Activated effector memory CD4-positive, alpha-beta T cell treated with anti-CD3 and anti-CD28 coated beads, Interleukin-2, amount 50 U/mL, for 16 hours (primary cell): ENCODE measurements around the gene JDP2.
"Not testable (repeated sequence)": the region's sequence is repeated elsewhere in the genome, so short reads cannot be mapped to it uniquely, and the experiment has no call there.

Experiments
- DNase-seq: peaks from one replicate; pipeline ENCODE4 v3.0.0-alpha.2; 2020

Gene JDP2

DNA sequence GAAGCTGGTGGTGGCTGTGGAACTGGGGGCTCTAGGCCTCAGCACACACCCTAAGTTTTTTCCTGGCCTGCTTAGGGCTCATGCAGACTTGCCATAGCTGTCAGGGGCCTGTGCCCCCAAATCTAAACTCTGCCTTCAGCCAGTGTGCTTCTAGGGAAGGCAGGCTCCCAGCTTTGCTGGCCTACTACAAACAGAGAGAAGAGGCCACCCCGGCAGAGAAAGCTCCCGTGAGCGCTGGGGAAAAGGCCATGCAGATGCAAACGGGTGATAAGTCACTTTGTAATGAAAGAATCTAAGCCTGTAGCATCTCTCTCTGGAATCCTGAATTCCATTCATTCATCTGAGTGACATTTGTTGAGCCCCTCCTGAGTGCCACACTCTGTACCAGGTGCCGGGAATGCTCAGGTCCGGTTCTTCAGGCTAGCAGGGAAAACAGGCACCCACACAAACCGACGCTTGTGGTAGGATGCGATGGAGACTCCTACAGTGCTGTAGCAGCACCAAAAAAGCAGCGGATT lies 29.9 kb downstream of the JDP2 start:
- DNase-seq: no peak

DNA sequence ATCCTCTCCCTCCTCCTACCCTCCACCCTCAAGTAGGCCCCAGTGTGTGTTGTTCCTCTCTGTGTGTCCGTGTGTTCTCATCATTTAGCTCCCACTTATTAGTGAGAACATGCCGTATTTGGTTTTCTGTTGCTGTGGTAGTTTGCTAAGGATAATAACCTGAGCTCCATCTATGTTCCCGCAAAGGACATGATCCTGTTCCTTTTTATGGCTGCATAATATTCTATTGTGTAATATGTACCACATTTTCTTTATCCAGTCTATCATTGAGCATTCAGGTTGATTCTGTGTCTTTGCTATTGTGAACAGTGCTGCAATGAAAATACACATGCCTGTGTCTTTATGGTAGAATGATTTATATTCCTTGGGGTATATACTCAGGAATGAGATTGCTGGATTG lies 30.5 kb downstream of the JDP2 start:
- no peak for DNase-seq

DNA sequence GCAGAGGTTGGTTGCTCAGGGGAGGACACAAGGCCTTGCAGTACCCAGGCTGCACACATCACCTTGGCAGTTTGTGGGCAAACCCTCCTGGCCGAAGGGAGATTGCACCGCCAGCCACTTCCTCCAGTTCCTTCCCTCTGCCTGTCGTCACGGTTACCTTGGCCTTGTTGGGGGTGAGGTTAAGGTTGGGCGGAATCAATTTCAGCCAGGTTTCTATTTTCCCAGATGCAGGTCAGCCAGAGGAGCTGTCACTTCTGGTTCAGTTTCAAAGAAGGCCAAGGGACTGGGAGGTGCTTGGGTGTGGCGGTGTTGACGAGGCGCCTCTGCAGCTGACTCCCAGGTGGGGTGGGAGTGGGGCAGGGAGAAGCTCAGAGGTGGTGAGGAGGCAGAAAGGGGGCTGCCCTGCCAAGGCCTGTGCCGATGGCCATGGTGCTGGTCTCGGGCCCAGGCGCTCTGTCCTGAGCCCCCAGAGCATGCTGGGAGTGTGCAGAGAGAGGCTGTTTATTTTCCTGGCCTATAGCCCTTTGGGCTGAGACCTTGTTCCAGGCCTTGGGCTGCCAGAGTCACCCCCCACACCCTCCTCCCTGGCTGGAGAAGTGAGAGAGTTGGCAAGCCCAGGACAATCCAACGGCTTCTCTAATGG lies 31.4 kb downstream of the JDP2 start:
- no peak for DNase-seq

DNA sequence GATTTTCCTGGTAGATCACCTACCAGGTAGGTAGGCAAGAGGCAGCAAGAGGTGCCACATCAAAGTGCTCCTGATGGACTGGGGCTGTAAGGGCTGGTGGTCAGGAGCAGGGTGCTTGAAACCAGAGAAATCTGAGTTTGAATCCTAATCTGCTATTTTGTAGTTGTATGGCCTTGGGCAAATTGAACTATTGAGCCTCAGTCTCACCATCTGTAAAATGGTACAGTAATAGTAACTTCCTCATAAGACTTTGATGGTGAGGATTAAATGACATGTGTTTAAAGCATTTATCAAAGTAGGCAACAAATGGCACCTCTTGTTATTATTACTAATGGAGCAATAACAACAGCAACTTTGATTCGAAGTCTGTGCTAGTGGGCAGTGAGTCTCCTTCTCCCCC lies 32.0 kb downstream of the JDP2 start:
- DNase-seq: no peak

DNA sequence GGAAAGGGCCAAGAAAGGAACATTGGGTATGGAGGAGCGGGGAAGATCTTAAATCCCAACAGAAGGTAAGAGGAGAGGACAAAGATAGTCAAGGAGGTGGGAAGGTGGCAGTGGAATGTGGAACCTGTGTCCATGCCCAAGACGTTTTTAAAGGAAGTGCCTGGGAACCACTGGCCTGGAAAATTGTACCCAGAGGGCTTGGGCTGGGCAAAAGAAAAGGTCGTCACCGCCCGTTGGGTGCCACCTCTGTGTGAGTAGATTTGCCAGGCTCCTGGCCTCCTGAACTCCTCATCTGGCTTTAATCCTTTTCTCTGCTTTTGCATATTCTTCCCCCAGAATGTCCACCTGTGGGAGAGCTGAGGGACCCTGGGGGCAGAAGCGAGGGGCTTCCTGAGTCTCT lies 32.6 kb downstream of the JDP2 start:
- no peak for DNase-seq

DNA sequence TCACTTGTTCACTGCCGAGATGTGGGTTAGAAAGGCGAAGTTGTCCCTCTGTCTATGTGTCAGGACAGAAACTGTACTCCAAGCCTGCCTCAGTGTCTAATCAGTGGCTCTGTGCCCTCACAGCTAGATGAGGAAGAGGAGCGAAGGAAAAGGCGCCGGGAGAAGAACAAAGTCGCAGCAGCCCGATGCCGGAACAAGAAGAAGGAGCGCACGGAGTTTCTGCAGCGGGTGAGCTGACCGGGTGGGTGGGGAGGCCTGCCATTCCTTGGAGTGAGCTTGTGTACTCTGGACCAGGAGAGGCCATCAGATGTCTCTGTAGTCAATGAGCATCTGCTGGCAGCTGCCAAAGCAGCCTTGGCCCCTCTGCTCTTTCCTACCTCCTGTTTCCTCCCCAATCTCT lies 33.5 kb downstream of the JDP2 start:
- DNase-seq: peak; percentile 22

DNA sequence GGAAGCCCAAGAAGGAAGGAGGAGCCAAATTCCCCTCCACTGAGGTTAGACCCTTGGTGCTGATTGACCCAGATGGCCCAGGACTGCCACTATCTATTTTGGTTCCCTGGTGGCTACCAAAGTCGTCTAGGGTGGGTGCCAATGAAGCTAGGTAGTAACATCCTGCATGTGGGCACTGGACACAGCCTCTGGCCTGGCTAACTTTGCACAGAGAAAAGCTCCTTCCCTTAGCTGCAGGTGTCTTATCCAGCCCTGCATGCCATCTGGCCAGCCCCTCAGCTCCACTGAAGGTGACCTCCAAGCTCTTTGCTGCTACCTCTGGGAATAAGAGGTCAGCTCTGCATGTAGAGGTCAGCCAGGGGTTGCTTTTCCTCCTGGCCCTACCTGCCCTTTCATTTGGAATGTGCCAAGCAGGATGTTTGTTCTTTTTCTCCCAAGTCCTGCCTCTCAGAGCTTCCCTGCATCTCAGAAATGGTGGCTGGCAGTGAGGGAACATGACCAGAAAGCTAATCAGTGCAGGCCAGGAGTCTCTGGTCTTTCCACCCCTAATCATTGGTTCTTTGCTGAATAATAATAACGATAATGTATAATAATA lies 34.0 kb downstream of the JDP2 start:
- peak; percentile 13 for DNase-seq

DNA sequence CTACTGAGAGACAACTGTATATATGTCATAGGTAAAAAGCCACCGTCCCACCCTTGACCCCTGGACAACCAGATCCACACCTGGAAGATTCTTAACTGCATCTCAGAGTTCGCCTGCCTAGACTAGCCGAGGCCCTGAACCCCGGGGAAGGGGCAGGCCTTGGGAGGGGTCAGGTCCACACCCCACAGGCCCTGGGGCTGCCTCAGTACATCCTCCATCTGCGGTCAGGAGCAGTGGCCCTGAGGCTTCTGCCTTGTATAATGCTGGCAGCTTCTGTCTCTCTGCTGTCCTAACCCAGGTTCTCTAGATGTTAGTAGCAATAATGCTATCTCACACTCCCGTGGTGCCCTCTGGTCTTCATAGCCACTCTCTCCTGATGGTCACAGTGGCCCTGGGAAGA lies 36.8 kb downstream of the JDP2 start:
- peak; percentile 22 for DNase-seq

DNA sequence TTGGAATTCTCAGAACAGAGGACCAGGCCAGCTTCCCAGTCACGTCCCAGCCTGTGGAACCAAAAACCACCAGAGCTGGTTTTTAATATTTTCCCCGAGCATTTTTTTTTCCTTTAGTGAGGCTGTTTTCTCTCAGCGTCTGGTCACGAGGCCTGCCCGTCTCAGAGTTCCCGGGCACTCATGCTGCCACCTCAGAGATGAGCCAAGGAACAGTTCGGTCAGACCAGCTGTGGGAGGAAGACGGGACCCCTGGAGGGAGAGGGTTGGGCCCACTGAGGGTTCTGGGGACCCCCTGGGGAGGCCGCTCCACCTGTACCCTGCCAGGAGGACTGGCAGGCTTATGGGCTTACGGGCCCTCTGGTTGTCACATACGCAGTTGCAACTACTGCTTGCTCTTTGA lies 39.9 kb downstream of the JDP2 start:
- DNase-seq: no peak

DNA sequence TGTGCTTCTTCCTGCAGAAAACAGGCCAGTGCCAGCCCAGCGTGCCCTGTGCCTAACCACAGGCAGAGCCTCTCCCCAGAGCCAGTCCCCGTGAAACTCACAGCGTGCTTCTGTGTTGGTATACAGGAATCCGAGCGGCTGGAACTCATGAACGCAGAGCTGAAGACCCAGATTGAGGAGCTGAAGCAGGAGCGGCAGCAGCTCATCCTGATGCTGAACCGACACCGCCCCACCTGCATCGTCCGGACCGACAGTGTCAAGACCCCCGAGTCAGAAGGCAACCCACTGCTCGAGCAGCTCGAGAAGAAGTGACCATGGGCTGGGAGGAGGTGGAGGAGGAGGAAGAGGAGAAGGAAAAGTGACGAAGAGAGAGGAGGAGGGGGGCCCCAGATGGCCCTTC lies 41.3 kb downstream of the JDP2 start:
- DNase-seq: no peak

DNA sequence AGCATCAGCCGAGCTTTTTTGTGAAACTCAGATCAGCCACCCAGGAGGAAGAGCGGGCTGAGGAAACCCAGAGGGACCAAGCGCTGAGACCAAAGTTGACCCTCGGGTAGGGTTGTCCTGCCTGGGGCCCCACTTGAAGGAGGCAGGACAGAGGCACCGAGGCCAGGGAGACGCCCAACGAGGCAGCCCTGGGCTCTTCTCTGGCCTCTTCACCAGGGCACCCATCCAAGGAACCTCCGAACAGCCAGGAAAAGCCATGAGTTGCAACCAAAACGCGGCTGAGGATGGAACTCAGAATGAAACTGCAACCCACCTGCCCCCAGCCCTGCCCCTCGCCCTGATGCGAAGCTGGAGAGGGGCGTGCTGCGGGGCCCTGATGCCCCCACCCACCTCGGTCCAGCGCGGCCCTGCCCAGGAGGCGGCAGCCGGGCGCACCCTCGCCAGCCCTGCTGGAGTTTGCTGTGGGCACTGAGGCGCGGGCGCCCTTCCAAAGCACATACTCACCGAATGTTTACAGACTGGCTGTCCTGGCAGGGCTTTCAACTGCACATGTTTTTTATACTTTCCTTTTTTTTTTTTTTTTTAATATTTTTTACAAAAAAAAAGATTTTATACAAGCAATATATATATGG lies 41.9 kb downstream of the JDP2 start:
- DNase-seq: peak; percentile 46

DNA sequence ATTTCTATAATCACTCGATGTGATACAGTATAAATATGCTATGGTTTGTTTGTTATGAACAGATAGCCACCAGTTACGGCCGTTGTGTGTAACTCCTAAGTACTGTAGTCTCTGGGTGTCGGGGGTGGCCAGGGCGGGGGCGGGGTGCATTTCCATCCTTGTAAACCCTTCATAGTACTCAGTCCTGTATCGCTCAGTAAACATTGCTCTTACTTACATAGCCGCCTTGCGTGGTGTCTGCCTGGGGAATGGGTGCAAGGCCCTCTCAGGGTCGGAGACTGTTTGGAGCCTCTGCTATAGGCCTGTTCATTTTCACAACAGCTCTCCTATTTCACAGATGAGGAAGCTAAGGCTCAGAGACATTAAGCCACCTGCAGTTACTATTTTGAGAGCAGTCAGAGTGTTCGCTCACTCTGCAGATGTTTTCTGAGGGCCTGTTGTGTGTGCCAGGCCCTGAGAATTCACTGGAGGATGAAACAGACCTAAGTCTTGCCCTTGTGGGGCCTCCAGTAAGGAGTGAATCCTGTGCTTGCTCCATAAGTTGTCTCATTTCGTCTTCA lies 42.5 kb downstream of the JDP2 start:
- peak; percentile 9 for DNase-seq

DNA sequence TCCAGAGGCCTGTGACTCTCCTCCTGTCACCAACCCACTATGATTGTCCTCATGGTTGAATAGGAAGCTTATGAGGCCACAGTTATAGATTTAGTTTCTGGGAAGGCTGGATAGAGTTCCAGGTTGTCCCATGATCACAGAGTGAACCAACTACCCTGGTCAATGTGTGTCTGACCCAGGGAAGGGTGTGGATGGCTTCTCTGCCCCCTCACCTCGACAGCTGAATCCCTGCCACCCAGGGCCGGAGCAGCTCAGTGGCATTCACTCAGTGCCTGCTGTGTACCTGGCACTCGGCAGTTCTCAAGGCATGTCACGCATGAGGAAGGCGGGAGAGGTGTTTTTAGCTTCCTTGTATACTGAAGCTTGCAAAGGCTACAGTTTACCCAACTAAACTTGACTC lies 43.2 kb downstream of the JDP2 start:
- DNase-seq: peak; percentile 33

DNA sequence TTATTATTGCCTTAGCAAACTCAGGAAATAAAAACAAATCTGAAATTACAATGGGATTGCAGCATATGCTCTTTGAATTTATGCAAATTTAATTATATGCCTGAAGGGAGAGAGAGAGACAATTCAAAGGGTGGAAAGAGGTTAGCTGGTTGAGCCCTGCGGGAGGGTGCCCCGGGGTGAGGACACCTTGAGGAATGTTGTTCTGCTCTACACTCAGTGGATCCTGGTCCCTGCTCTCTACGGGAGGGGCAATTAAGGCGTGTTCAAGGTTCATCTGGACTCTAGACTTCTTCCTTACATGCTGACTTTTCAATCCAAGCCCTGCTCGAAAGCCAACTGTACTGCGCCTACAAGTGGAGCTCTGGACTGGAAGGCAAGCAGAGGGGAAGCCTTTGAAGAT lies 46.3 kb downstream of the JDP2 start:
- DNase-seq: not testable (repeated sequence)

DNA sequence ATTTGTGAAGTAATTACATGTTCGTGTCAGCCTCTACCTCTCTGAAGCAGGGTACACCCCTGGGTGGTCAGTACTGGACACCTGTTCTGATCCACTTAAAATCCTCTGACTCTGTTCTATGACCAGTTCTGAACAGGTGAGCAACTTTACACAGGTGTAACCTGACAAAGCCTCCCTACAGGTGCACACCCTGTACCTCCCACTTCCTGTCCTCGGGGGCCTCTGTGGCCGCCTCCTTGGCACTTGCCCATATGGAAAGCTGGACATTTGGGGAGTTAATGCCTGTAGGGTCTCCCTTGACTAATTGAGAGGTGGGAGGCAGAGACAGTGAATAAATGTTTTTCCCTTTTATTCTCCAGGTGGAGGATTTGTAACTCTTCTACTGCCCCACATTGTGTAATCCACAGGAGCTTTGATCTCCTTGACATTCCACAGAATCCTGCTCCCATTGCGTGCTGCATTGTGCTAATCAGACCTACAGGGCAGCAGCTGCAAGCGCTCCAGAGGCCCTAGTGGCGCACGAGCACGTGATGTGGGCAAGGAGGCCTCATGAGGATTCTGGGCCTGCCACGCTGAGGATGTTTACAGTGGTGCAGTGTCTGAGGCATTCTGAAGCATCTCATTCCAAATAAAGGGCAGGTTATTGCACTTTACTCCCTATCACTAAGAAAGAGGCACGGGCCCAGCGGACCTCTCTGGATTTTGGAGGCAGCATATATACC lies 48.6 kb downstream of the JDP2 start:
- no peak for DNase-seq

DNA sequence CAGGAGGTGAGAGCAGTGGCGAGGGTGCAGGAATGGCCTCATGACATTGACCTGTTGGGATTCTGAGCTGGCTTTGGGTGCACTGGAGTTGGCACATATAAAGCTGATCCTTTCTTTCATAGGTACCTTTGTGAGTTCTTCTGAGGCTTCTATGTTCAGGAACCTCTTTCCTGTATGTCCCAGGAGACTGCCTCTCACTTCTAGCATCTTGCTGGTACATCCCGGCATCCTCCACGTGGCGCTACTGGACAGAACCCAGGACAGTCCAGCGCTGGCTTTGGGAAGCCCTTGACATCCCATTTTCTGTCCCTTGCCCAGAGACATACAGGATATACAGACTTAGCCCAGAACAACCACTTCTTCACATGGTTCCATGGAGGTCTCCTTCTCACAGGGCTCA lies 50.1 kb downstream of the JDP2 start:
- peak; percentile 36 for DNase-seq

DNA sequence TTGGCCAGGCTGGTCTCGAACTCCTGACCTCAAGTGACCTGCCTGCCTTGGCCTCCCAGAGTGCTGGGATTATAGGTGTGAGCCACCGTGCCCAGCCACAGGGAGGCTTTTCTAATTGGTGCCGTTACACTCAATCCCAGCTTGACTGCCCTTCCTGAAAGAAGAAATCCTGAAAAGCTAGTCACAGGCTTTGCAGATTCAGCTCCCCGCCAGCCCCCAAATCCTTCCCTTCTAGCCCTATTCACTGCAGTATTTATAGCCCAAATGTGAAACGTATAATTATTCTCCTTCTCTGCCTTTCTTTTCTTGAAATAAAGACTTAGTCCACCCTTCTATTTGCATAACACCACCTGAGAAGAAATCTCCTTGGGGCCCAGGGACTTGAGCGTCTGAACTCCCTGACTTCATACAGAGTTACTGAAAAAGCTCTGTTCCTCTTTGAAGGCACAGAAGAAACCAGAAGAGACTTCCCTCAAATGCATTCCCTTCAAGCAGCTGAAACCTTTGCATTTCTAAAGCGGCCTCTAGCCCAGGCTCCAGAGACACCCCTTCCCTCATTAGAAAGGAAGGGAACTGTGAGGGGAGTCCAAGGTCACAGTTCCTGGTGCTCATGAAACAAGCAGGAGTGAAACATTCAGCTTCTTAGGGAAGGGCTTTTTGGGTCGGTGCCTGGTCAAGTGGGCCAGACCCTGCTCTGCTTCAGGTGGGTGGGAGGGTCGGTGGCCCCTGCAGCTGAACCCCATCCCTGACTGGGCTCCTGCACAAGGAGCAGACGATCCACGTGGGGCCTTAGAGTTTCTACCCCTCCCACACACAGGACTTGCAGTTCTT lies 52.2 kb downstream of the JDP2 start:
- DNase-seq: peak; percentile 31

DNA sequence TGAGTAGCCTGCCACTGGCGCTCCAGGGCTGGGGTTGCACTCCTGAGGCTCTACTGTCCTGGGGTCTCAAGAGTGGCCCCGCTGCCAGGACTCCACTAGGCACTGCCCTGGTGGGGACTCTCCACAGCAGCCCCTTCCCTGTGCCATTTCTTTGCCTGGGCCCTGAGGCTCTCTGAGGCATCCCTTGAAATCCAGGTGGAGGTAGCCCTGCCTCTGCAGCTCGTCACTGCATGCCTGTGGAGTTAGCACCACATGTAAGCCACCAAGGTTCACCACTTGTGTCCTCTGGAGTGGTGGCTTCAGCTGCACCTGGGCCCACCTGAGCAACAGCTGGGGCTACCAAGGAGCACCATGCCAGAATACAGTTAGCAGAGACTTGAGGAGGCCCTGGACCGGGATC lies 54.5 kb downstream of the JDP2 start:
- DNase-seq: no peak

DNA sequence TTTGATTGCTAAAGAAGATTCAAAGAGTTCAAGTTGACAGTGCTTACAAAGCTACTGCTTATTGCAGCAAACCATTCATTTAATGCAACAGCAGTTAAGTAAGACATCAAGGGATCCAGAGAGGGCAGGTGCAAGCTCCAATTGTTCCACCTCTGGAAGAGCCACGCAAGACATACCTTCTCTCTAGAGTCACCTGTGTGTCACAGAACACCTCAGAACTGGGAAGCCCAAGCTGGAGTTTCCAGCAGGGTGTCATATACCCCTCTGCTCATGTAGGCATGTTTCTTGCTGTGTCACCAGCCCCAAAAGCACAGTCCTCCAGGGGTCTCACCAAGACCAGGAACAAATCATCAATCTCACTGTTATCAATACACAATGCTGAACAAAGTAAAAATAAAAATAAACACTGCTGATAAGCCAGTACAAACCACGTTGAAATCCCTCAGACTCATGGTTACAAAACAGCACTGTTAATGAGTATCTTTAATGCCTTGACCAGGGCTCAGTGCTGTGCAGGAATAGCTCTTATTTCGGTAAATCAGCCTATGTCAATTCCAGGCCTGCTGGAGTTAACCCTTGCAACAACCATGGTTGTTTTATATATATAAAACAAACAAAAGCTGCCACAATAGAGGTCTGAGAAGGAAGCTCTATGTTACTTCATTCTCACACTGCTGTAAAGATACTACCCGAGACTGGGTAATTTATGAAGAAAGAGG lies 57.0 kb downstream of the JDP2 start:
- no peak for DNase-seq

DNA sequence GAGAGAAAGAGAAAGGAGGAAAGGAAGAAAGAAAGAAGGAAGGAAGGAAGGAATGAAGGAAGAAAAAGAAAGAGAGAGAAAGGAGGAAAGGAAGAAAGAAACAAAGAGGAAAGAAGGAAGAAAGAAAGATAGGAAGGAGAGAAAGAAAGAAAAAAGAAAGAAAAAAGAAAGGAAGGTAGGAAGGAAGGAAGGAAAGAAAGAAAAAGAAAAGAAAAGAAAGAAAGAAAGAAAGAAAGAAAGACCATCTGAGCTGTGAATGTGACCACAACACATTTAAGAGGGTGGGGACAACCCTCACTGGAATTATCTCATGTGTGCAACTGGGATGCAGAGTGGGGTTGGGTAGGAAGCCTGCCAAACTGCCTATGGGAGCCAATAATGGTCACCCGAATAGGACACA lies 58.5 kb downstream of the JDP2 start:
- DNase-seq: no peak

DNA sequence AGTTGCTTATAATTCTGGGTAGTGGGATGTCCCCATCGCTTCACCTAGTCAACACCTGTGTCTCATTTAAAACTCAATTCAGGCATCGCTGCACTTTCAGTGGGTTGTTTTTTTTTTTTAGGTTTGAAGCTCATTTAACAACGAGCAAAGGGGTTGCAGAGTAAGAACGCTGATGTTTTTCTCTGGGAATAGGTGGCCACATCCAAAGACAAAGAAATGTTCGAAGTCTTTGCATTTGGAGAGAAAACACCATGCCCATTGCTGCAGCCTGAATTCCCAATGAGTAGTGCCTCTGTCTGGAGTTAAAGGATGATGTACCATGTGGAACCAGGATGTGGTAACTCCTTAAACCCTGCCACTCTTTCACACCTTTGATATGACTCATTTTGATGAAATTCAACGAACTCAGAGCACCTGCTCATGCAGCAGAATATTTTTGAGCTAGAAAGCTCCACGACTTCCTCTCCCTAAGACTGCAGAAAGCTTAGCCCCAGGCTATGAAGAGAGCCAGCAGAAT lies 59.4 kb downstream of the JDP2 start:
- no peak for DNase-seq

DNA sequence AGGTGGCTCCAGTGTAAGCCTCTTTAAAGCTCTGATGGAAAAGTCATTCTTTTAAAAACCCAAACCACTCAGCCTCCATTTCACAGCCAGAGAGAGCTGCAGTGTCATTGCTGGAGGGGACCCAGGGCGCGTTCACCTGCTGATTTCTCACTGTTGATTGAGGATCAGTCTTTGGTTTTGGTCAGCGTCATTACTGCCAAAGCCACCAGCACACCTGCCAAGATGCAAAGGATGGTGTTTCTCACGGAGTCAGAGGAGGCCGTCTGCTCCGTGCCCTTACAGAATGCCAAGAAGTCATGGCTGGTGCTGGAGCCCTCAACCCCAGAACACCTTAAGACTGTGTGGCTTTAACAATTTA lies 61.6 kb downstream of the JDP2 start:
- no peak for DNase-seq
